CD14-positive monocyte (primary cell): ENCODE data around the gene ASB4. TPM values are rescaled to one million over a fixed set of nuclear protein-coding genes. Genes with fewer than 3 reads are reported as not detected.

Experiments
- DNase-seq, 3 donors: peaks; one replicate each; pipeline ENCODE4 v3.0.0-alpha.2; 2011 to 2022
- H2AFZ ChIP-seq: 2 replicates; pipeline ENCODE4 v1.6.0; 2012; ENCODE audit warnings: mild to moderate bottlenecking, low read depth, low read length, inconsistent platforms; ENCODE audit not compliant: insufficient read depth, poor library complexity, severe bottlenecking
- H3K27ac ChIP-seq, 2 donors: 1 replicate in 1 of 2; 2 replicates in 1 of 2; pipeline ENCODE4 v1.5.1; 2012 to 2013; ENCODE audit warnings: low read length in 2 of 2, control low read depth in 1 of 2, inconsistent platforms in 1 of 2, low read depth in 1 of 2, mild to moderate bottlenecking in 1 of 2
- H3K27me3 ChIP-seq, 2 donors: one replicate each; pipeline versions ENCODE4 v1.6.0 to v1.6.1; 2011 to 2013; ENCODE audit warnings: low read length in 2 of 2; ENCODE audit not compliant: control insufficient read depth in 2 of 2, insufficient read depth in 2 of 2
- H3K36me3 ChIP-seq, 2 donors: replicated peaks in 1 of 2; 1 replicate in 1 of 2; 2 replicates in 1 of 2; pipeline versions ENCODE4 v1.5.1 to v1.6.1; 2012 to 2013; ENCODE audit warnings: low read length in 2 of 2, control low read depth in 1 of 2, inconsistent platforms in 1 of 2, mild to moderate bottlenecking in 1 of 2; ENCODE audit not compliant: insufficient read depth in 2 of 2, control insufficient read depth in 1 of 2
- H3K4me1 ChIP-seq, 2 donors: 1 replicate in 1 of 2; 2 replicates in 1 of 2; pipeline versions ENCODE4 v1.5.1 to v1.6.1; 2012 to 2013; ENCODE audit warnings: low read length in 2 of 2, control low read depth in 1 of 2, inconsistent platforms in 1 of 2, mild to moderate bottlenecking in 1 of 2, moderate library complexity in 1 of 2; ENCODE audit not compliant: insufficient read depth in 2 of 2, control insufficient read depth in 1 of 2
- H3K4me2 ChIP-seq: replicated peaks from 2 replicates; pipeline ENCODE3; 2012; ENCODE audit warnings: low read length, moderate library complexity, mild to moderate bottlenecking; ENCODE audit not compliant: poor library complexity, severe bottlenecking; ENCODE audit errors: extremely low read depth
- H3K4me3 ChIP-seq, 3 experiments: fragments of 200-600 bp in 1 of 3; sonication (generic) in 1 of 3; replicated peaks in 1 of 3; 1 replicate in 2 of 3; 2 replicates in 1 of 3; pipeline ENCODE4 v1.5.1; 2011 to 2013; ENCODE audit warnings: low read length in 3 of 3, mild to moderate bottlenecking in 3 of 3, control low read depth in 2 of 3, low read depth in 2 of 3, inconsistent platforms in 1 of 3, moderate library complexity in 1 of 3
- H3K79me2 ChIP-seq: 2 replicates; pipeline ENCODE4 v1.6.0; 2012; ENCODE audit warnings: mild to moderate bottlenecking, control low read depth, inconsistent platforms, low read length, moderate library complexity; ENCODE audit not compliant: insufficient read depth
- H3K9ac ChIP-seq: 2 replicates; pipeline ENCODE4 v1.6.0; 2017; ENCODE audit warnings: low read length, mild to moderate bottlenecking; ENCODE audit not compliant: insufficient read depth, poor library complexity, severe bottlenecking
- H3K9me3 ChIP-seq, 2 donors: replicated peaks in 1 of 2; 1 replicate in 1 of 2; 2 replicates in 1 of 2; pipeline versions ENCODE4 v1.5.1 to v1.6.1; 2012 to 2013; ENCODE audit warnings: low read length in 2 of 2, control low read depth in 1 of 2; ENCODE audit not compliant: control insufficient read depth in 1 of 2, insufficient read depth in 1 of 2
- H4K20me1 ChIP-seq: 2 replicates; pipeline ENCODE4 v1.6.0; 2012; ENCODE audit warnings: mild to moderate bottlenecking, low read length, control low read depth, moderate library complexity; ENCODE audit not compliant: insufficient read depth
- H3K27ac Mint-ChIP-seq, 7 donors: one replicate each; pipeline ENCODE4 v1.8.0; 2020; ENCODE audit warnings: mild to moderate bottlenecking in 7 of 7, mixed read lengths in 7 of 7, moderate library complexity in 6 of 7, inconsistent platforms in 2 of 7
- H3K27me3 Mint-ChIP-seq, 3 donors: one replicate each; pipeline ENCODE4 v1.8.0; 2021 to 2022; ENCODE audit warnings: low read depth in 3 of 3, mild to moderate bottlenecking in 3 of 3, mixed read lengths in 3 of 3, moderate library complexity in 3 of 3, inconsistent platforms in 1 of 3
- H3K36me3 Mint-ChIP-seq, 2 donors: one replicate each; pipeline ENCODE4 v1.8.0; 2020; ENCODE audit warnings: mixed read lengths in 2 of 2, inconsistent platforms in 1 of 2, mild to moderate bottlenecking in 1 of 2
- H3K4me1 Mint-ChIP-seq: one replicate; pipeline ENCODE4 v1.8.0; 2020; ENCODE audit warnings: mild to moderate bottlenecking, mixed read lengths
- H3K4me3 Mint-ChIP-seq, 2 donors: one replicate each; pipeline ENCODE4 v1.8.0; 2020; ENCODE audit warnings: mild to moderate bottlenecking in 2 of 2, mixed read lengths in 2 of 2, moderate library complexity in 1 of 2
- H3K9me3 Mint-ChIP-seq, 7 donors: one replicate each; pipeline ENCODE4 v1.8.0; 2020 to 2022; ENCODE audit warnings: mixed read lengths in 7 of 7, mild to moderate bottlenecking in 6 of 7, moderate library complexity in 6 of 7, inconsistent platforms in 2 of 7
- CTCF ChIP-seq: fragments of 200-600 bp; IDR thresholded peaks from one replicate; pipeline ENCODE4 v1.8.0; 2022; ENCODE audit warnings: antibody characterized with exemption, mild to moderate bottlenecking
- WGBS: methylation state at CpG from one replicate; pipeline ENCODE4 v1.1.5; 2013; ENCODE audit warnings: missing lambda C conversion rate; ENCODE audit not compliant: insufficient coverage; 5-methylcytosine and 5-hydroxymethylcytosine counted together
- intact Hi-C, 2 donors: fragments of 100-400 bp; cut with micrococcal nuclease; formaldehyde crosslinking; loops; one replicate each; pipeline versions ENCODE4 v1.15.0 to v1.15.1; 2023
- polyA plus RNA-seq, 3 donors: library from polyadenylated mRNA; depleted of rRNA in 1 of 3; unstranded in 2 of 3; stranded (reverse) in 1 of 3; fragments of 300-500 nt in 2 of 3; fragments of >200 nt in 1 of 3; fragmentation: Illumina TruSeq in 2 of 3; gene quantifications; 1 replicate in 2 of 3; 2 replicates in 1 of 3; pipeline ENCODE4 v1.2.3, GENCODE V29; 2012 to 2021

ASB4 gene
- polyA plus RNA-seq, 3 donors = not detected

GRCh38 chr7:95558864-95559263 is 73.1 kb downstream of the ASB4 start:
- no peaks in the 10 kb centered on the region for H3K4me1 ChIP-seq
- Mint-ChIP-seq H3K27me3 (peaks cover 0 to 3% (median 2%) of the 10 kb centered on the region in 3 donors), H3K27ac (no peak overlapping the region), H3K9me3 (no peaks in the 10 kb centered on the region), H3K4me1 (peaks cover 3% of the 10 kb centered on the region), H3K4me3 (no peak overlapping the region), H3K36me3 (no peaks in the 10 kb centered on the region)
- no peak for TF ChIP-seq CTCF
- no peak overlapping the region for H3K4me2 ChIP-seq
- H3K9me3 ChIP-seq = no peaks in the 10 kb centered on the region
- no peaks in the 10 kb centered on the region for H3K36me3 ChIP-seq
- no CpG with 5 or more reads among the region's 3 CpGs for WGBS
- no peaks in the 10 kb centered on the region for H3K79me2 ChIP-seq
- no peak overlapping the region for H3K27ac ChIP-seq
- no peak overlapping the region for H2AFZ ChIP-seq
- H3K9ac ChIP-seq = no peak overlapping the region
- DNase-seq = no peak
- H3K4me3 ChIP-seq = no peak overlapping the region
- no peaks in the 10 kb centered on the region for H4K20me1 ChIP-seq
- H3K27me3 ChIP-seq = no peaks in the 10 kb centered on the region
- intact Hi-C loops = no loop called here

GRCh38 chr7:95560674-95561073 is 74.9 kb downstream of the ASB4 start:
- 88% methylated on average over 1 of the region's 2 CpGs for WGBS
- H3K27ac ChIP-seq = no peak overlapping the region
- no peaks in the 10 kb centered on the region for H3K9me3 ChIP-seq
- no peaks in the 10 kb centered on the region for H3K79me2 ChIP-seq
- intact Hi-C loops = no loop called here
- TF ChIP-seq CTCF = no peak
- no peak overlapping the region for H3K4me3 Mint-ChIP-seq
- H3K9ac ChIP-seq = no peak overlapping the region
- H3K27ac Mint-ChIP-seq = no peak overlapping the region
- H3K4me1 Mint-ChIP-seq = no peaks in the 10 kb centered on the region
- H3K27me3 ChIP-seq = no peaks in the 10 kb centered on the region
- no peaks in the 10 kb centered on the region for H3K36me3 Mint-ChIP-seq
- no peaks in the 10 kb centered on the region for H3K36me3 ChIP-seq
- H3K9me3 Mint-ChIP-seq = peaks cover 0 to 2% (median 0%) of the 10 kb centered on the region in 7 donors
- no peak overlapping the region for H3K4me3 ChIP-seq
- no peaks in the 10 kb centered on the region for H3K4me1 ChIP-seq
- H2AFZ ChIP-seq = no peak overlapping the region
- H3K27me3 Mint-ChIP-seq = peaks cover 1 to 4% (median 2%) of the 10 kb centered on the region in 3 donors
- H3K4me2 ChIP-seq = no peak overlapping the region
- no peaks in the 10 kb centered on the region for H4K20me1 ChIP-seq
- no peak for DNase-seq
